Suprapubic skin (tissue), 4 donors: ENCODE measurements around the gene SLC9A5. TPM values are rescaled to one million over a fixed set of nuclear protein-coding genes. Genes with fewer than 3 reads are reported as not detected.

Source experiments
- DNase-seq, 2 donors: peaks; one replicate each; pipeline ENCODE4 v3.0.0-alpha.2; 2019; ENCODE audit warnings: low spot score in 2 of 2
- H3K27ac ChIP-seq: fragments of 200-600 bp; sonication (generic); one replicate; pipeline ENCODE4 v1.5.1; 2019
- H3K27me3 ChIP-seq: fragments of 200-600 bp; sonication (generic); one replicate; pipeline ENCODE4 v1.5.1; 2019
- H3K36me3 ChIP-seq: fragments of 200-600 bp; sonication (generic); one replicate; pipeline ENCODE4 v1.5.1; 2019
- H3K4me1 ChIP-seq: fragments of 200-600 bp; sonication (generic); one replicate; pipeline ENCODE4 v1.5.1; 2019
- H3K4me3 ChIP-seq: fragments of 200-600 bp; sonication (generic); one replicate; pipeline ENCODE4 v1.5.1; 2019; ENCODE audit warnings: mild to moderate bottlenecking
- H3K9me3 ChIP-seq: fragments of 200-600 bp; sonication (generic); one replicate; pipeline ENCODE4 v1.5.1; 2019
- EP300 ChIP-seq: sonication (generic); formaldehyde crosslinking; IDR thresholded peaks from one replicate; pipeline ENCODE4 v1.6.1; 2017; ENCODE audit warnings: antibody characterized with exemption
- POLR2A ChIP-seq, 2 donors: fragments of 450-650 bp; IDR thresholded peaks; one replicate each; pipeline ENCODE4 v1.6.1; 2017; ENCODE audit warnings: antibody characterized with exemption in 2 of 2, mild to moderate bottlenecking in 2 of 2, moderate library complexity in 2 of 2
- POLR2AphosphoS5 ChIP-seq, 3 donors: sonication (generic); formaldehyde crosslinking; IDR thresholded peaks; one replicate each; pipeline ENCODE4 v1.6.1; 2017; ENCODE audit warnings: antibody characterized with exemption in 3 of 3
- total RNA-seq, 4 donors: library from RNA; depleted of rRNA; stranded (reverse); fragments of >200 nt; gene quantifications; one replicate each; pipeline ENCODE4 v1.1.0, GENCODE V29; 2016
- TF ChIP-seq, protein P1 (sequence below), 2 donors: fragments of 200-600 bp in 1 of 2; fragments of 450-650 bp in 1 of 2; sonication (generic) in 1 of 2; IDR thresholded peaks; one replicate each; pipeline ENCODE4 v1.5.1; 2016 to 2019; ENCODE audit warnings: antibody characterized with exemption in 2 of 2, mild to moderate bottlenecking in 1 of 2, moderate library complexity in 1 of 2

Gene SLC9A5
- total RNA-seq, 4 donors from 2014 or later: 0.26 to 0.64 (median 0.43) TPM

DNA sequence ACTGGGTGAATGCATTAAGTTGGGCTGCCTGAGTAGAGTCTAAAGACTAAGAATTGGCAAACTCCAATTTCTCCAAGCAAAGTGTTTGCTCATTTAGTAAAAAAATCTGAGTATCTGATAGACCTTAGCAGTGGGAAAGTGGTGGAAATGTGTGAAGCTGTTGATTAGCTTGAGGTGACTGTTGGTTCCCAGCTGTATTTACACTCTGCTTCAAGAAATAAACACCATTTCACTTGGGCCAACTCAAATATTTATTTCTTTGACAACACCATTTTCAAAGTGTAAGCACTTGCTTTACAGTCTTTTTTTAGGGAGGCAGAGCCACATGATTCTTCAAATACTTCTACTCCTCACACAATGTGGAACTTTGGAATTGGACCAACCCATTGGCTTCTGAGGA, 69.1 kb downstream of the SLC9A5 start:
- Histone ChIP-seq H3K4me3 (no peak overlapping the region), H3K36me3 (no peaks in the 10 kb centered on the region), H3K27me3 (peaks cover 2% of the 10 kb centered on the region), H3K4me1 (no peaks in the 10 kb centered on the region), H3K9me3 (no peaks in the 10 kb centered on the region), H3K27ac (no peak overlapping the region)
- TF ChIP-seq, protein P1, sequence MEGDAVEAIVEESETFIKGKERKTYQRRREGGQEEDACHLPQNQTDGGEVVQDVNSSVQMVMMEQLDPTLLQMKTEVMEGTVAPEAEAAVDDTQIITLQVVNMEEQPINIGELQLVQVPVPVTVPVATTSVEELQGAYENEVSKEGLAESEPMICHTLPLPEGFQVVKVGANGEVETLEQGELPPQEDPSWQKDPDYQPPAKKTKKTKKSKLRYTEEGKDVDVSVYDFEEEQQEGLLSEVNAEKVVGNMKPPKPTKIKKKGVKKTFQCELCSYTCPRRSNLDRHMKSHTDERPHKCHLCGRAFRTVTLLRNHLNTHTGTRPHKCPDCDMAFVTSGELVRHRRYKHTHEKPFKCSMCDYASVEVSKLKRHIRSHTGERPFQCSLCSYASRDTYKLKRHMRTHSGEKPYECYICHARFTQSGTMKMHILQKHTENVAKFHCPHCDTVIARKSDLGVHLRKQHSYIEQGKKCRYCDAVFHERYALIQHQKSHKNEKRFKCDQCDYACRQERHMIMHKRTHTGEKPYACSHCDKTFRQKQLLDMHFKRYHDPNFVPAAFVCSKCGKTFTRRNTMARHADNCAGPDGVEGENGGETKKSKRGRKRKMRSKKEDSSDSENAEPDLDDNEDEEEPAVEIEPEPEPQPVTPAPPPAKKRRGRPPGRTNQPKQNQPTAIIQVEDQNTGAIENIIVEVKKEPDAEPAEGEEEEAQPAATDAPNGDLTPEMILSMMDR (IDR thresholded peaks at IDR 0.05): no peak
- TF ChIP-seq POLR2A (IDR thresholded peaks at IDR 0.05) (no peak), POLR2AphosphoS5 (IDR thresholded peaks at IDR 0.05) (no peak), EP300 (no peak)
- no peak for DNase-seq

Other genes with a start within 250 kb of the SLC9A5 start
- gene CBFB, start 219.8 kb upstream of the SLC9A5 start, total RNA-seq: 10 to 100 TPM; 28.2 to 68.3 (median 46.6) TPM
- gene PHAF1, start 139.0 kb upstream of the SLC9A5 start, total RNA-seq: 10 to 100 TPM; 44.0 to 60.9 (median 53.1) TPM
- gene B3GNT9, start 98.0 kb upstream of the SLC9A5 start, total RNA-seq: 1 to 10 TPM; 7.5 to 9.7 (median 9.0) TPM
- 10 to 100 TPM; 25.9 to 34.4 (median 28.7) TPM for gene TRADD, start 89.1 kb upstream of the SLC9A5 start, total RNA-seq
- 100 to 1,000 TPM in 1 of 4 donors, 10 to 100 TPM in 3; 45.0 to 134 (median 58.8) TPM for gene FBXL8, start 89.0 kb upstream of the SLC9A5 start, total RNA-seq
- gene HSF4, start 84.2 kb upstream of the SLC9A5 start, total RNA-seq: 100 to 1,000 TPM in 2 of 4 donors, 10 to 100 TPM in 2; 56.5 to 351 (median 102) TPM
- 100 to 1,000 TPM in 2 of 4 donors, 10 to 100 TPM in 2; 64.3 to 116 (median 90.5) TPM for gene NOL3, start 78.4 kb upstream of the SLC9A5 start, total RNA-seq
- gene MATCAP1, start 65.0 kb upstream of the SLC9A5 start, total RNA-seq: 10 to 100 TPM; 14.2 to 30.0 (median 17.3) TPM
- gene EXOC3L1, start 58.8 kb upstream of the SLC9A5 start, total RNA-seq: 1 to 10 TPM in 3 of 4 donors, under 1 TPM in 1; 0.45 to 2.0 (median 1.9) TPM
- gene E2F4, start 56.8 kb upstream of the SLC9A5 start, total RNA-seq: 100 to 1,000 TPM in 1 of 4 donors, 10 to 100 TPM in 3; 92.6 to 106 (median 96.8) TPM
- gene ELMO3, start 49.8 kb upstream of the SLC9A5 start, total RNA-seq: 10 to 100 TPM; 48.0 to 77.6 (median 56.7) TPM
- 10 to 100 TPM; 32.8 to 46.8 (median 40.0) TPM for gene TMEM208, start 21.8 kb upstream of the SLC9A5 start, total RNA-seq
- 10 to 100 TPM in 3 of 4 donors, 1 to 10 TPM in 1; 7.7 to 28.8 (median 15.3) TPM for gene FHOD1, start 1.5 kb upstream of the SLC9A5 start, total RNA-seq
- gene PLEKHG4, start 30.6 kb downstream of the SLC9A5 start, total RNA-seq: 10 to 100 TPM; 13.8 to 36.8 (median 26.9) TPM
- under 1 TPM in 1 of 4 donors, not detected in 3; 0.25 TPM for gene KCTD19, start 77.8 kb downstream of the SLC9A5 start, total RNA-seq
- under 1 TPM in 2 of 4 donors, not detected in 2; 0.42 to 0.56 TPM for gene LRRC36, start 77.8 kb downstream of the SLC9A5 start, total RNA-seq
- gene TPPP3, start 144.5 kb downstream of the SLC9A5 start, total RNA-seq: 100 to 1,000 TPM in 3 of 4 donors, 10 to 100 TPM in 1; 47.6 to 182 (median 121) TPM
- gene ZDHHC1, start 167.5 kb downstream of the SLC9A5 start, total RNA-seq: 10 to 100 TPM; 14.0 to 31.0 (median 23.8) TPM
- 100 to 1,000 TPM in 1 of 4 donors, 10 to 100 TPM in 3; 45.6 to 164 (median 69.1) TPM for gene HSD11B2, start 182.1 kb downstream of the SLC9A5 start, total RNA-seq
- 100 to 1,000 TPM in 3 of 4 donors, 10 to 100 TPM in 1; 90.0 to 134 (median 110) TPM for gene ATP6V0D1, start 232.2 kb downstream of the SLC9A5 start, total RNA-seq
- not detected for gene AGRP, start 234.6 kb downstream of the SLC9A5 start, total RNA-seq